Adrenal gland (tissue), 5 donors: ENCODE measurements around the gene DLG2.

Experiments
- CTCF ChIP-seq, 6 experiments: fragments of 450-650 bp in 4 of 6; fragments of 200-600 bp in 2 of 6; sonication (generic) in 1 of 6; IDR thresholded peaks; 1 replicate in 5 of 6; 2 replicates in 1 of 6; pipeline versions ENCODE4 v1.5.1 to v1.8.0; 2016 to 2021; ENCODE audit warnings: antibody characterized with exemption in 6 of 6, mild to moderate bottlenecking in 2 of 6, moderate library complexity in 1 of 6
- POLR2A ChIP-seq, 2 donors: fragments of 450-650 bp; IDR thresholded peaks; one replicate each; pipeline ENCODE4 v1.6.1; 2017; ENCODE audit warnings: antibody characterized with exemption in 2 of 2, mild to moderate bottlenecking in 2 of 2, moderate library complexity in 1 of 2
- donor health status: DM: no; HTN: no; CAD: no.

GRCh38 chr11:85277693-85278092 lies 349.5 kb downstream of the DLG2 start:
- no peak for TF ChIP-seq POLR2A (IDR thresholded peaks at IDR 0.05)
- no peak for TF ChIP-seq CTCF (IDR thresholded peaks at IDR 0.05)
